T-helper 1 cell treated with Interleukin-12 subunit alpha and Interleukin-12 subunit beta and Interleukin-4 antibody, amounts not matched to agents 30 μg/mL and 1 μg/mL, for 36 hours (primary cell): ENCODE measurements around the gene RASSF5.
A peak's percentile ranks its signal among the peaks of the same experiment; 100 is the strongest.
"Not testable (repeated sequence)": the region's sequence is repeated elsewhere in the genome, so short reads cannot be mapped to it uniquely, and the experiment has no call there.

Experiments
- H3K27ac Mint-ChIP-seq: one replicate; pipeline ENCODE4 v1.8.0; 2021; ENCODE audit warnings: mild to moderate bottlenecking, mixed read lengths
- H3K27me3 Mint-ChIP-seq: one replicate; pipeline ENCODE4 v1.8.0; 2021; ENCODE audit warnings: low read depth, mixed read lengths
- H3K36me3 Mint-ChIP-seq: one replicate; pipeline ENCODE4 v1.8.0; 2021; ENCODE audit warnings: low read depth, mixed read lengths
- H3K4me1 Mint-ChIP-seq: one replicate; pipeline ENCODE4 v1.8.0; 2021; ENCODE audit warnings: low read depth, mixed read lengths
- H3K4me3 Mint-ChIP-seq: one replicate; pipeline ENCODE4 v1.8.0; 2021; ENCODE audit warnings: mild to moderate bottlenecking, moderate library complexity, mixed read lengths
- H3K9me3 Mint-ChIP-seq: one replicate; pipeline ENCODE4 v1.8.0; 2021; ENCODE audit warnings: mixed read lengths

The RASSF5 gene

DNA sequence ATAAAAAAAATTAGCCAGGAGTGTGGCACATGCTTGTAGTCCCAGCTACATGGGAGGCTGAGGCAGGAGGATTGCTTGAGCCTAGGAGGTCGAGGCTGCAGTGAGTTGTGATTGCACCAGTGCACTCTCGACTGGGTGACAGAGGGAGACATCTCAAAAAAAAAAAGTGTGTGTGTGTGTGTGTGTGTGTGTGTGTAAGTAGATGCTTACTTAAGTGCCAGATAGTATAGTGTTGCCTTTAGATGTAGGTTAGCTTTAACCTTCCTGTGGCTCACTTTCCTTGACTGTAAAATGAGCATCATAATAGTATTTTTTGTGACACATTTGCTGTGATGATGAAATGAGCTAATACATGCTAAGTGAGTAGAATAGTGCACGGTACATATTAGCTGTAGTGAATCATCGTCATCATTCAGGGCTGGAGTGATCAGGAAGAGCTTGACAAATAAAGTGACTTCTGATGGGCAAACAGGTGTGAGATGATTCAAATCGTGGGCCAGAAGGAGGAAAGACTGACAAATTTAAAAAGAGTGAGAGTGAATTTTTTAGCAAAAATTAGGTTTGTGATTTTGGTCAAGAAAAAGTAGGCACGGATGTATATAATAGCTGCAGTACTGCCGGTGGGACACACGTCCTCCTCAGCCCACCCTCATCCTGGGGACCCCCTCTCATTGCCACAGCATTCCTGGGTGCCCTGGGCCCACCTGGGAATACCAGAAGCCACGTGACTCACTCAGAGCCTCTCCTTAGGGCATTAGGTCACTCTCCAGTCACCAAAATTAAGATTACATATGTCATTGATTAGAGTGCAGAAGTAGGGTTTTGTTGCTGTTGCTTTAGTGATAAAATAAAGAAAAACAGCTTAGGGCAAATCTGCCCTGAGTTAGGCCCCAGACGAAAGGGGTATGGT, 71.0 kb downstream of the RASSF5 start:
- peak overlapping the region; percentile 86 for H3K4me3 Mint-ChIP-seq
- H3K27me3 Mint-ChIP-seq, result no peaks in the 10 kb centered on the region
- H3K36me3 Mint-ChIP-seq, result peaks cover 62% of the 10 kb centered on the region
- no peaks in the 10 kb centered on the region for H3K9me3 Mint-ChIP-seq
- H3K4me1 Mint-ChIP-seq, result peaks cover 92% of the 10 kb centered on the region
- peak overlapping the region; percentile 99 for H3K27ac Mint-ChIP-seq

DNA sequence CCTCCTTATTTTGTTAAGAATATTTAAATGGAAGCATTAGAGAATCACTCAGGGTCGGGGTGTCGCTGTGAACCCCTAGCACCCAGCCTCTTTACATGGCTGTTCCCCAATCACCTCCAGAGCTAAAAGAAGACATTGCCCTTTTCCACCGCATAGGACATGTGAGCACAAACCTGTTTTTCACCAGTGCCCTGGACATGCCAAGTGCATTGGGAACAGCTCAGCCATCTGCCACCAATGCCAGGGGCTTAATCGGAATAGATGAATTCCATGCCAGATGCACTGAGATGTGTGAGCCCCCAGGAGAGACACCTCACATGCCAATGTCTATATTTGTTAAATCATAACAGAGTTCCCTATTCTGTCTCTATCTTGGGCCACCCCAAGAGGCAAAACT, 71.6 kb downstream of the RASSF5 start:
- H3K4me1 Mint-ChIP-seq, result peaks cover 93% of the 10 kb centered on the region
- H3K27ac Mint-ChIP-seq, result peak overlapping the region; percentile 99
- peaks cover 65% of the 10 kb centered on the region for H3K36me3 Mint-ChIP-seq
- no peaks in the 10 kb centered on the region for H3K9me3 Mint-ChIP-seq
- H3K4me3 Mint-ChIP-seq, result peak overlapping the region; percentile 86
- no peaks in the 10 kb centered on the region for H3K27me3 Mint-ChIP-seq

- Mint-ChIP-seq H3K36me3 (peaks cover 64% of the 10 kb centered on the region), H3K27ac (peak overlapping the region; percentile 99), H3K9me3 (no peaks in the 10 kb centered on the region), H3K27me3 (no peaks in the 10 kb centered on the region), H3K4me3 (peak overlapping the region; percentile 86), H3K4me1 (peaks cover 91% of the 10 kb centered on the region)
Measured at GRCh38 chr1:206579747-206580437, 72.6 kb downstream of the RASSF5 start.

DNA sequence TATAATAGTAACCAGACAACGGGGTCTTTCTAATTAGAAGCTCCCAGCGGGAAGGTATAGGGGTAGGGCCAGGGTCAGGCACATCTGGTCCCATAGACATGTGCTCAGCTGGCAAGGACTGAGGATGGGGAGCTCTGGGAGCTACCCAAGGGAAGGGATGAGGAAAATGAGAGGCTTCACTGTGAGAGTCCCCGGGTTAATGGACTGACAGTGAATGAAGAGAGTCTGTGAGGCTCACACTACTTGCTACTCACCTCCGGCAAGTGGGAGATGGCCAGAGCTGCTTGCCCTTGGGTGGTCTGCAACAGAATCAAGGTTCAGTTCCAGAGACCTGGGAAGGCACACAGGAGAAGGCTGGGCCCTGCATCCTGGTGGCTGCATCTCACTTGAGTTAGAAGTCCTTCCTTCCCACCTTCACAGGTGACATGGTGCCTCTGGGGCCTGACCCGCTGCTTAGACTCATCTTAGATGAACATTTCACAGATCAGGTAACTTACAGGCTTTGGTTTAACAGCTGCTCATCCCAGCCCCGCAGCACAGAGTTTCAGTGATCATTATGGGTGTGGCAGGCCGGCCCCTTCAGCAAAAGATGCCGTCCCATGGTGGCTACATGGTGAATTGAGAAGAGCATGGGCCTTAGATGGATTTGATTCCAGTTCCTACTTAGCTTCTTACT, 73.2 kb downstream of the RASSF5 start:
- Mint-ChIP-seq H3K4me3 (peak overlapping the region; percentile 86), H3K4me1 (peaks cover 91% of the 10 kb centered on the region), H3K27me3 (no peaks in the 10 kb centered on the region), H3K27ac (peak overlapping the region; percentile 99), H3K36me3 (peaks cover 64% of the 10 kb centered on the region), H3K9me3 (no peaks in the 10 kb centered on the region)

DNA sequence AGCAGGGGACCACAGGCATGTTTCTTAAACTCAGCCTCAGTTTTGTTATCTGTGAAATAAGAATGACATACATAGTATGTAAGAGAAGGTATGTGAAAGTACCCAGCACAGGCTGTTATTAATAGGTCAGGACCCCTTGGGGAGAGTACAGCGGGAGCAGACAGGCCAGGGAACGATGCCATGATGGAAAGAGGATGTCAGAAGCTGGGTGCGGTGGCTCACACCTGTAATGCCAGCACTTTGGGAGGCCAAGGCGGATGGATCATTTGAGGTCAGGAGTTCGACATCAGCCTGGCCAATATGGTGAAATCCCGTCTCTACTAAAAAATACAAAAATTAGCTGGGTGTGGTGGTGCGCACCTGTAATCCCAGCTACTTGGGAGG, 73.8 kb downstream of the RASSF5 start:
- peak overlapping the region; percentile 86 for H3K4me3 Mint-ChIP-seq
- peaks cover 91% of the 10 kb centered on the region for H3K4me1 Mint-ChIP-seq
- H3K36me3 Mint-ChIP-seq, result peaks cover 63% of the 10 kb centered on the region

GRCh38 chr1:206581571-206581981, 74.2 kb downstream of the RASSF5 start:
- peaks cover 61% of the 10 kb centered on the region for H3K36me3 Mint-ChIP-seq
- H3K9me3 Mint-ChIP-seq, result no peaks in the 10 kb centered on the region
- peak overlapping the region; percentile 99 for H3K27ac Mint-ChIP-seq
- H3K4me3 Mint-ChIP-seq, result peak overlapping the region; percentile 86
- H3K4me1 Mint-ChIP-seq, result peaks cover 90% of the 10 kb centered on the region
- H3K27me3 Mint-ChIP-seq, result no peaks in the 10 kb centered on the region

More for the DNA sequence above, 73.8 kb downstream of the RASSF5 start:
- H3K9me3 Mint-ChIP-seq, H3K27me3 Mint-ChIP-seq: not testable (repeated sequence)
- peak overlapping the region; percentile 99 for H3K27ac Mint-ChIP-seq

- H3K9me3 Mint-ChIP-seq, result no peaks in the 10 kb centered on the region
- H3K27me3 Mint-ChIP-seq, result no peaks in the 10 kb centered on the region
- peaks cover 90% of the 10 kb centered on the region for H3K4me1 Mint-ChIP-seq
- peaks cover 64% of the 10 kb centered on the region for H3K36me3 Mint-ChIP-seq
- H3K27ac Mint-ChIP-seq, result peak overlapping the region; percentile 99
- no peak overlapping the region for H3K4me3 Mint-ChIP-seq
Measured at GRCh38 chr1:206582537-206582936, 75.2 kb downstream of the RASSF5 start.

DNA sequence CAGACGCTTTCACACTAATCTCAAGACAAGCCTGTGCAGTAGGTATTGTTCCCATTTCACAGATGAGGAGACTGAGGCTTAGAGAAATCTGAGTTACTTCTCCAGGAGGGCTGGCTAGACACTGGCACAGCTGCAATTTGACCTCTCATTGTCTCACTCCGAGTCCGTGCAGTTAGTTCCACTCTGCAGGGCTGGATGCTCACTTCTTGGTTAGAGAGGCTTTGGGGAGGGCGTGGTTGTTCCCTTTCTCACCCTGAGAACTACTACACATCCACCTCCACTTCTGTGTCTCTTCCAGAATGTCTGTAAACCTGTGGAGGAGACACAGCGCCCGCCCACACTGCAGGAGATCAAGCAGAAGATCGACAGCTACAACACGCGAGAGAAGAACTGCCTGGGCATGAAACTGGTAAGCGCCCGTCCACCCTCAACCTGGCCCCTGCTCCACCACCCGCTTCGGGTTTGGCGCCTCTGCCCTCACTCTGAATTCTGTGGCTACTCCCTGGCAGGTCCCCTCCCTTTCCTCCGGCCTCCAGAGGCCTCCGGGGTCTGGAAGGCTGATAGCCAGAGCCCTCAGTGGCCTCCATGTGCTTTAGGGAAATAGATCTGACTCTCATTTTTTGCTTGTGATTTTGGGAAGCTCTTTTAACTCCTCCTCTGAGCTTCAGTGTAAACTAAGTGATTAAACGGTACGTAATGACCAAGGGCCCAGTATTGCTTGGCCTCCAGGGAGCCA, 75.8 kb downstream of the RASSF5 start:
- Mint-ChIP-seq H3K9me3 (no peaks in the 10 kb centered on the region), H3K27me3 (no peaks in the 10 kb centered on the region), H3K27ac (peak overlapping the region; percentile 99), H3K4me3 (peak overlapping the region; percentile 85), H3K36me3 (peaks cover 65% of the 10 kb centered on the region), H3K4me1 (peaks cover 90% of the 10 kb centered on the region)

GRCh38 chr1:206583707-206584648, 76.6 kb downstream of the RASSF5 start:
- Mint-ChIP-seq H3K27me3 (no peaks in the 10 kb centered on the region), H3K4me3 (peak overlapping the region; percentile 85), H3K27ac (peak overlapping the region; percentile 99), H3K4me1 (peaks cover 90% of the 10 kb centered on the region), H3K36me3 (peaks cover 68% of the 10 kb centered on the region), H3K9me3 (no peaks in the 10 kb centered on the region)

DNA sequence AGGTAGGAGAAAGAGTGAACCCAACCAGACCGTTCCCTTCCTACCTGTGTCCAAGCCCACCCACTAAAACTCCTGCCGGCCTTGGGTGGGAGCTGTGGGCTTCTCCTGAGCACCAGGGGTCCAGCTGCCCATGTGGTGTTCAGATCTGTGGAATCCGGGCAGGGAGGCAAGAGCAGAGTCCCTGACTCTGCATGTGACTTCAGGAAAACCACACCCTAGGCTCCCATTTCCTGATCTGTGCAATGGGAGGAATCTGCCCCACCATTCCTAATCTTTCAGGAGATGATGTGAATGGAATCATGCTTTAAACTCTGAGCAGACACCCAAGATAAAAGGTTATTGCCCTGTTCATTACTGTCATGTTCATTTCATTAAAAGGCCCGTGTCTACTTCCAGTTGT, 77.4 kb downstream of the RASSF5 start:
- no peaks in the 10 kb centered on the region for H3K27me3 Mint-ChIP-seq
- no peak overlapping the region for H3K27ac Mint-ChIP-seq
- peaks cover 88% of the 10 kb centered on the region for H3K4me1 Mint-ChIP-seq
- H3K4me3 Mint-ChIP-seq, result no peak overlapping the region
- H3K9me3 Mint-ChIP-seq, result no peaks in the 10 kb centered on the region
- peaks cover 69% of the 10 kb centered on the region for H3K36me3 Mint-ChIP-seq

- H3K4me3 Mint-ChIP-seq, result no peak overlapping the region
- peaks cover 87% of the 10 kb centered on the region for H3K4me1 Mint-ChIP-seq
Measured at GRCh38 chr1:206586501-206587445, 79.4 kb downstream of the RASSF5 start.

GRCh38 chr1:206587904-206588303, 80.6 kb downstream of the RASSF5 start:
- Mint-ChIP-seq H3K27ac (peak overlapping the region; percentile 94), H3K9me3 (no peaks in the 10 kb centered on the region), H3K36me3 (peaks cover 70% of the 10 kb centered on the region), H3K27me3 (no peaks in the 10 kb centered on the region), H3K4me1 (peaks cover 86% of the 10 kb centered on the region), H3K4me3 (peak overlapping the region; percentile 10)

More at GRCh38 chr1:206586501-206587445, 79.4 kb downstream of the RASSF5 start:
- Mint-ChIP-seq H3K27ac (peak overlapping the region; percentile 57), H3K27me3 (no peaks in the 10 kb centered on the region), H3K9me3 (no peaks in the 10 kb centered on the region), H3K36me3 (peaks cover 64% of the 10 kb centered on the region)
